AG09319 (cell line): ENCODE data around the gene P2RX7.
A peak's percentile ranks its signal among the peaks of the same experiment; 100 is the strongest.
"Not testable (repeated sequence)": the region's sequence is repeated elsewhere in the genome, so short reads cannot be mapped to it uniquely, and the experiment has no call there.

ENCODE experiments used
- DNase-seq: peaks from one replicate; pipeline ENCODE4 v3.0.0-alpha.2; 2010; ENCODE audit warnings: low read depth; ENCODE audit errors: extremely low read depth
- CTCF ChIP-seq: IDR thresholded peaks from 2 replicates; pipeline ENCODE4 v1.5.1; 2011; ENCODE audit warnings: low read depth, mild to moderate bottlenecking, inconsistent platforms, low read length, moderate library complexity

The P2RX7 gene

GRCh38 chr12:121202407-121203355 lies 70.0 kb downstream of the P2RX7 start:
- no peak for DNase-seq
- TF ChIP-seq CTCF = no peak

GRCh38 chr12:121203482-121203881 lies 70.8 kb downstream of the P2RX7 start:
- no peak for DNase-seq
- no peak for TF ChIP-seq CTCF

GRCh38 chr12:121205491-121205890 lies 72.8 kb downstream of the P2RX7 start:
- no peak for DNase-seq
- no peak for TF ChIP-seq CTCF

- DNase-seq = not testable (repeated sequence)
These were observed 75.9 kb downstream of the P2RX7 start for GRCh38 chr12:121208571-121208970.

GRCh38 chr12:121209221-121209620 lies 76.5 kb downstream of the P2RX7 start:
- no peak for DNase-seq
- no peak for TF ChIP-seq CTCF

- DNase-seq = peak; percentile 34
- TF ChIP-seq CTCF = peak; percentile 12
These were observed 77.2 kb downstream of the P2RX7 start, which contains the start of gene P2RX4 for GRCh38 chr12:121209624-121210572. Gene P2RX4, plus strand, starts transcription at chr12:121210129. Its CDS starts 36 bp downstream, at chr12:121210165.

- no peak for DNase-seq
- no peak for TF ChIP-seq CTCF
These were observed 80.2 kb downstream of the P2RX7 start for GRCh38 chr12:121212875-121213274.
